ENCODE data around the gene PSD. TPM values are rescaled to one million over a fixed set of nuclear protein-coding genes. Genes with fewer than 3 reads are reported as not detected.

PSD gene
- total and polyA plus RNA-seq, 9 of the 15 experiments (the other 6 are each of a cell fraction or from before 2014, with no cell fraction given) = 0.11 to 1.7 (median 0.54) TPM; not detected in 2

DNA sequence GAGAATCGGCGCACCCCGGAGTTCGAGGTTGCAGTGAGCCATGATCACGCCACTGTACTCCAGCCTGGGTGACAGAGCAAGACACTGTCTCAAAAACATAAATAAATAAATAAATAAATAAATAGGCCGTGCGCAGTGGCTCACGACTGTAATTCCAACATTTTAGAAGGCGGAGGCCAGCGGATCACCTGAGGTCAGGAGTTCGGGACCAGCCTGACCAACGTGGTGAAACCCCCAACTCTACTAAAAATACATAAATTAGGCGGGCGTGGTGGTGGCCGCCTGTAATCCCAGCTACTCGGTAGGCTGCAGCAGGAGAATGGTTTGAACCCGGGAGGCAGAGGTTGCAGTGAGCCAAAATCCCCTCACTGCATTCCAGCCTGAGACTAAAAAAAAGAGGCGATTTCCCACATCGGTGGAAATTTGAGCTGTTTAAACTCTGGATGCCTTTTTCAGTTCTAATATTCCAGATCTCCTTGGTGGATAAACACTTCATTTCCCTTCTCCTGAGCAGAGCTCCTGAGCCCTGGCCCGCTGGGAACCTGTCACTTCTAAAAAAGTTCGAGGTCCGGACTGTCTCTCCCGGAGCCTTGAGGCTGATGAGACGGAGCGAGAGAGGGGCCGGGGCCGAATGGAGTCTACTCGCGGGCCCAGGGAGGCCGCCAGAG lies 25.0 kb downstream of the PSD start (continued):
- TF ChIP-seq UBTF (IDR thresholded peaks at IDR 0.05; ENCODE audit: borderline replicate concordance in 1 of 2, low read depth in 2 of 2, low read length in 2 of 2) (no peak), PPARD (CRISPR knock-in tag; IDR thresholded peaks at IDR 0.05) (no peak), RFX1 (IDR thresholded peaks at IDR 0.05) (no peak), ETV1 (tag; conservative IDR thresholded peaks at IDR 0.05; ENCODE audit: low read depth) (no peak), NELFE (IDR thresholded peaks at IDR 0.05; ENCODE audit: insufficient read depth, insufficient read length) (no peak), YY1 (IDR thresholded peaks at IDR 0.05; ENCODE audit: borderline replicate concordance in 1 of 3, control insufficient read depth in 1 of 3, extremely low read depth in 1 of 3, insufficient read depth in 3 of 3, insufficient read length in 1 of 3, insufficient replicate concordance in 2 of 3, low read depth in 1 of 3, low read length in 2 of 3) (peak in 1 of 3 experiments; percentile 57), TFE3 (CRISPR knock-in tag; IDR thresholded peaks at IDR 0.05) (no peak), ZNF133 (CRISPR knock-in tag; IDR thresholded peaks at IDR 0.05) (no peak), SMC3 (conservative IDR thresholded peaks at IDR 0.05; ENCODE audit: insufficient read depth, low read depth, low read length) (peak; percentile 69), SNIP1 (IDR thresholded peaks at IDR 0.05; ENCODE audit: low read depth) (no peak), ELK3 (CRISPR knock-in tag; IDR thresholded peaks at IDR 0.05) (no peak), BHLHE40 (IDR thresholded peaks at IDR 0.05; ENCODE audit: low read length) (no peak)
- TF ChIP-seq, protein P1, sequence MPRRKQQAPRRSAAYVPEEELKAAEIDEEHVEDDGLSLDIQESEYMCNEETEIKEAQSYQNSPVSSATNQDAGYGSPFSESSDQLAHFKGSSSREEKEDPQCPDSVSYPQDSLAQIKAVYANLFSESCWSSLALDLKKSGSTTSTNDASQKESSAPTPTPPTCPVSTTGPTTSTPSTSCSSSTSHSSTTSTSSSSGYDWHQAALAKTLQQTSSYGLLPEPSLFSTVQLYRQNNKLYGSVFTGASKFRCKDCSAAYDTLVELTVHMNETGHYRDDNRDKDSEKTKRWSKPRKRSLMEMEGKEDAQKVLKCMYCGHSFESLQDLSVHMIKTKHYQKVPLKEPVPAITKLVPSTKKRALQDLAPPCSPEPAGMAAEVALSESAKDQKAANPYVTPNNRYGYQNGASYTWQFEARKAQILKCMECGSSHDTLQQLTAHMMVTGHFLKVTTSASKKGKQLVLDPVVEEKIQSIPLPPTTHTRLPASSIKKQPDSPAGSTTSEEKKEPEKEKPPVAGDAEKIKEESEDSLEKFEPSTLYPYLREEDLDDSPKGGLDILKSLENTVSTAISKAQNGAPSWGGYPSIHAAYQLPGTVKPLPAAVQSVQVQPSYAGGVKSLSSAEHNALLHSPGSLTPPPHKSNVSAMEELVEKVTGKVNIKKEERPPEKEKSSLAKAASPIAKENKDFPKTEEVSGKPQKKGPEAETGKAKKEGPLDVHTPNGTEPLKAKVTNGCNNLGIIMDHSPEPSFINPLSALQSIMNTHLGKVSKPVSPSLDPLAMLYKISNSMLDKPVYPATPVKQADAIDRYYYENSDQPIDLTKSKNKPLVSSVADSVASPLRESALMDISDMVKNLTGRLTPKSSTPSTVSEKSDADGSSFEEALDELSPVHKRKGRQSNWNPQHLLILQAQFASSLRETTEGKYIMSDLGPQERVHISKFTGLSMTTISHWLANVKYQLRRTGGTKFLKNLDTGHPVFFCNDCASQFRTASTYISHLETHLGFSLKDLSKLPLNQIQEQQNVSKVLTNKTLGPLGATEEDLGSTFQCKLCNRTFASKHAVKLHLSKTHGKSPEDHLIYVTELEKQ (CRISPR knock-in tag; IDR thresholded peaks at IDR 0.05) = no peak
- TF ChIP-seq, protein P2, sequence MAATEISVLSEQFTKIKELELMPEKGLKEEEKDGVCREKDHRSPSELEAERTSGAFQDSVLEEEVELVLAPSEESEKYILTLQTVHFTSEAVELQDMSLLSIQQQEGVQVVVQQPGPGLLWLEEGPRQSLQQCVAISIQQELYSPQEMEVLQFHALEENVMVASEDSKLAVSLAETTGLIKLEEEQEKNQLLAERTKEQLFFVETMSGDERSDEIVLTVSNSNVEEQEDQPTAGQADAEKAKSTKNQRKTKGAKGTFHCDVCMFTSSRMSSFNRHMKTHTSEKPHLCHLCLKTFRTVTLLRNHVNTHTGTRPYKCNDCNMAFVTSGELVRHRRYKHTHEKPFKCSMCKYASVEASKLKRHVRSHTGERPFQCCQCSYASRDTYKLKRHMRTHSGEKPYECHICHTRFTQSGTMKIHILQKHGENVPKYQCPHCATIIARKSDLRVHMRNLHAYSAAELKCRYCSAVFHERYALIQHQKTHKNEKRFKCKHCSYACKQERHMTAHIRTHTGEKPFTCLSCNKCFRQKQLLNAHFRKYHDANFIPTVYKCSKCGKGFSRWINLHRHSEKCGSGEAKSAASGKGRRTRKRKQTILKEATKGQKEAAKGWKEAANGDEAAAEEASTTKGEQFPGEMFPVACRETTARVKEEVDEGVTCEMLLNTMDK (IDR thresholded peaks at IDR 0.05; ENCODE audit: borderline replicate concordance, insufficient read depth, low read depth, low read length, poor library complexity, severe bottlenecking) = peak; percentile 73
